HG02610 (cell line): ENCODE data around the gene COPS2.
"Not testable (repeated sequence)": the region's sequence is repeated elsewhere in the genome, so short reads cannot be mapped to it uniquely, and the experiment has no call there.

Experiments
- ATAC-seq: cut with Tn5 transposase; IDR thresholded peaks from one replicate; pipeline ENCODE4 v1.9.1; 2021; ENCODE audit warnings: mild to moderate bottlenecking, moderate library complexity; ENCODE audit not compliant: unreplicated experiment

Gene COPS2

DNA sequence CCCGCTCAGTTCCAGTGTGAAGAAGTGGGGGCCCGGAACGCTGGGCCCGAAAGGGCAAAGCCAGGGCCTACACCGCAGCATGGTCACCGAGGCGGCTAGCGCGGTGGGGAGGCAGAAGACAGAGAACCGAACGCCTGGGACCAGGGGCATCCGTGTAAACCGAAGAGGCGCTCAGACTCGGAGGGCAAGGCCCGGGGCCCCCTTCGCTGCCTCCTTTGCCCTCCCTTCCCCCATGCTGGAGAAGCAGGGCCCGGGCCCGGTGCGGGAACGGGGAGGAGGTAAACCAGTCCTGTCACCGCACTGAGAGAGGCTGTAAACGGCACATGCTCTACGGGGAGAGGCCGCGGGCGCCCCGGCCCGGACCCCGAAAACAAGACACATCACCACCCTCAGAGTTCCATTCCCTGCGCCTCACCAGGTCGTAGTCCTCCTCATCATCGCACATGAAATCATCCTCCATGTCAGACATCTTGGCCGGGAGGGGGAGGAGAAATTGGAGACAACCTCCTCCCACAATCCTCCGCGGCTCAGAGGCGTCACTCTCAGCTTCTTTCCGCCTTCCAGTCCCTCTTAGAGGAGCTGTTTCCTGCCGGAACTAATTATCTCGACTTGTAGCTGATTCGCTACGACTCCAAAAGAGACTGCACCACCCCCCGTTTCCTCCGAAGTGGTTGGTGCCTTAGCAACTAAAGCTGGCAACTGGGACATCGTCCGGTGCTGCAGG lies at the start of gene COPS2:
COPS2 (minus strand) TSS at position 490 of the 724 bp plus-strand sequence; CDS start at position 469, 21 bp downstream.
- peak; percentile 94 for ATAC-seq

DNA sequence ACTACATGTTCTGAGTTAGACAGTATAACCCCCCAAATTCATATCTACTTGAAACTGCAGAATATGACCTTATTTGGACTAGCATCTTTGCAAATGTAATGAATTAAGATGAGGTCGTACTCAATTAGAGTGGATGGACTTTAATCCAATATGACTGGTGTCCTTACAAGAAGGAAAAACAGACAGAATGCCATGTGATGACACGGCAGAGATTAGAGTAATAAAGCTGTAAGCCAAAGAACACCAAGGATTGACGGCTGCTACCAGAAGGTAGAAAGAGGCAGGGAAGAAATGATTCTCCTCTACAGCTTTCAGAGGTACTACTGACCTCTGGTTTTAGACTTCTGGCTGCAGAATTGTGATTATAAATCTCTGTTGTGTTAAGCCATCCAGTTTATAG lies 44.9 kb upstream of the COPS2 start:
- ATAC-seq, result no peak

DNA sequence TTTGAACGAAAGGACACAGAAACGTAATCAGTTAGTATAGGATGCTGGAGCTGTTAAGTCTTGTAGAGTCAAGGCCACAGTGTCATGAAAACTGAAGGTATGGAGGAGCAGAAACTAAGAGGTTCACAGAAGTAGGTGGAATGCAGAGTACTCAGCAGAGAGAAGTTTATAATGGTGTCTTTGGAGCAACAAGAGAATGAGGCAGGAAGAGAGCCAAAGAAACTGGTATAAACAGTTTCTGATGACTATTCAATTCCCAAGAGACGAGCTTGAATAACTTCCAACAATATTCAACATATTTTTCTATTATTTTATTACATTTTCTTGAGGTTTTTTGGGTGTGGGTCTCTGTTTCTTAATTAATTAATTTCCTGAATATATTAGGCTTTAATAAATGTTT lies 44.3 kb upstream of the COPS2 start:
- no peak for ATAC-seq

DNA sequence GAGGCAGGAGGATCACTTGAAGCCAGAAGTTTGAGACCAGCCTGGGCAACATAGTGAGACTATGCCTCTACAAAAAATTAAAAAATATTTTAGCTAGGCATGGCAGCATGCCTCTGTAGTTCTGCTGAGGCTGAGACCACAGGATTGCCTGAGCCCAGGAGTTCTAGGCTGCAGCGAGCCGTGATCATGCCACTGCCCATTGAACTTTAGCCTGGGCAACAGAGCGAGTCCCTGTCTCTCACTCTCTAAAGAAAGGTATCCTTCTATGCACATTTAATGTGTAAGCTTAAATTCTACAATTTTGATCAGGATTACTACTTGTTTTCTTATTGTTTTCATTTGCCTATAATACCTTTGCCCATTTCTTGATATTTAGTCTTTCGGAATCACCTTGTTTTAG lies 41.5 kb upstream of the COPS2 start:
- ATAC-seq, result no peak

DNA sequence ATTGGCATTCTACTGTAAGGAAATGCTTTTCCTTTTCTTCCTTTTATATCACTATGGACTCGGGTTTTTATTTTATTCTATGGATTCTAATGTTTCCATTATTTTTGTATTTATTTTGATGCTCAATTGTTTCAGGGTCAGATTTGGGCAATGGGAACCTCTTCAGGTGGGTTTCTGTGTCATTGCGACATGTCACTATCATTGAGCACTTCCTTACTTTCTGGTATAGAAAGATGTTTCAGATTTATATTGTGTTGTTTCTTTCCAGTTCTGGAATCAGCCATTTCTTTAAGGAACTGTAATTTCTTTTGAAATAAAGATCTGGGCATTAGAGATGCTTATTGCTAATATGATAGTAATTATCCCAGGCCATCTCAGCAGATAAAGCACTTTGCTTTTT lies 36.5 kb upstream of the COPS2 start:
- ATAC-seq, result no peak

DNA sequence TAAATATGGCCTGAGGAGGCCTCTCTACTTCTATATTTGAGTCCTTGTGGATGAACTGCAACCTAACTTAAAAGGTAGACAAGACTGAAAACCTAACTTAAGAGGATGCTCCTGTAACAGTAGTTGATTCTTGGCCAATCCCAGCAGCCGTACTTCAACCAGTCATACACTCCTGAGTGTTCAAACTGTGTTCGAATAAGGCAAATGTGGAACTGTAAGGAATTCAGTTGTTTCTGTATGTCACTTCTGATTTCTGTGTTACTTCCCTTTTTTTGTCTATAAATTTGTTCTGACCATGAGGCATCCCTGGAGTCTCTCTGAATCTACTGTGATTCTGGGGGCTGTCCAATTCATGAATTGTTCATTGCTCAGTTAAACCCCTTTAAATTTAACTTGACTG lies 35.2 kb upstream of the COPS2 start:
- no peak for ATAC-seq

DNA sequence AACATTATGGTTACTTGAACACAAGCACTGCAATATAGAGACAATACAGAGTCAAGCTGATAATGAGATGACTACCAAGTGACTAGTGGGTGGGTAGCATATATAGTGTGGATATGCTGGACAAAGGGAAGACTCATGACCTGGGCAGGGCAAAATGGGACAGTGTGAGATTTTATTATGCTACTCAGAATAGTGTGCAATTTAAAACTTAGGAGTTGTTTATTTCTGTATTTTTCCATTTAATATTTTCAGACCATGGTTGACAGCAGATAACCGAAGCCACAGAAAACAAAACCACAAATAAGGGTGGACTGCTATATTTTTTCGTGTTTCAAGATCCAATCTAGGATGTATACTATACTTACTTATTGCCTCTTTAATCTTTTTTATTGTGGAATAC lies 34.2 kb upstream of the COPS2 start:
- ATAC-seq, result no peak

DNA sequence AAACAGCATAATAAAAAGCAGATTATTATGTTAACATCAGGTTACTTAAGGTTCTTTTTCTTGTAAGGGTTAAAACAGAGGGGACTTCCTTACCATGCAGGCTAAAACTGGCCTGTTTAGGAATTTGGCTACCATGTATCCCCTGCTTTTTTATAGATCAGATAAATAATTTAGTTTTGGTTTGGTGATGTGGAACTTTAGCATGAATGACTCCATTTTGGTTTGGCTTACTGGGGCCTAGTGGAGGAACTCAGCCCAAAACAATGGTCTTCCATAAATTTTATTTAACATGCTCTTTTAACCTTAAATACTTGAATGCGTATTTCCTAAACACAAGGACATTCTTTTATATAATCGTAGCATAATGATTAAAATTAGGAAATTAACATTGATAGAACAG lies 33.5 kb upstream of the COPS2 start:
- no peak for ATAC-seq

DNA sequence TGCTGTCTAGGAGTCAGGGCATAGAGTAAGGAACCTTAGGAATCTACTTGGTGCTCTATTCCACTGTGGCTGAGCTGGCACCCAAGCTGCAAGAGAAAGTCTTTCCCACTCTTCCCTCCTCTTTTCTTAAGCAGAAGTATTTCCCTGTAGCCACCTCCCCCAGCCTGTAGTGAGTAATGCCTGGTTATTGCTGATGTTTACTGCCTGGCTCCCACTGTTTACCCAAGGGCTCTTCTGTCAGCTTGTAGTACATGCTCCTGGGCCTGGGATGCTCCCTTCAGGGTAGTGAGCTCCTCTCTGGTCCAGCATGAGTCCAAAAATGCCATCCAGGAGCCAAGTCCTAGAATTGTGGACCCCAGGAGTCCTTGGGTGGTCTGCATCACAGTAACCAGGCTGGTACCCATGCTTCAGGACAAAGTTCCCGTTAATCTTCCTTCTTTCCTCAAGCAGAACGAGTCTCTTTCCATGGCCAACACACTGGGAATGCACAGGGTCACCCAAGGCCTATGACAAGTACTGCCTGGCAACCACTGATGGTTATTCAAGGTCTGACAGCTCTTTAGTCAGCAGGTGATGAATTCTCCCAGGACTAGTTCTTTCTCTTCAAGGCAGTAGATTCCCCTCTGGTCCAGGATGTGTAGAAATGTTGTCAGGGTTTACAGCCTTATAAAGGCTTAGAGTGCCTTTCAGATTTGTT lies 32.3 kb upstream of the COPS2 start:
- ATAC-seq, result no peak

DNA sequence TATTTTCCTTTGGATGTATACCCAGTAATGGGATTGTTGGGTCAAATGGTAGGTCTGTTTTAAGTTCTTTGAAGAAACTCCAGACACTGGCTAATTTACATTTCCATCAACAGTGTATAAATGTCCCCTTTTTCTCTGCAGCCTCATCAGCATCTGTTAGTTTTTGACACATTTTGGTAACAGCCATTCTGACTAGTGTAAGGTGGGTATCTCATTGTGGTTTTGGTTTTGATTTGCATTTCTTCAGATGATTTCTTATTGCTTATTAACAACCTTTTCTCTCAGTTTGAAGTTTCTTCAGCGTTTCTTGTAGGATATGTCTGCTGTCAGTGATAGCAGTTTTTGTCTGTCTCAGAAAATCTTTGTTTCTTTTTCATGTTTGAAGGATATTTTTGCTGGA lies 30.1 kb upstream of the COPS2 start:
- ATAC-seq, result peak; percentile 82

DNA sequence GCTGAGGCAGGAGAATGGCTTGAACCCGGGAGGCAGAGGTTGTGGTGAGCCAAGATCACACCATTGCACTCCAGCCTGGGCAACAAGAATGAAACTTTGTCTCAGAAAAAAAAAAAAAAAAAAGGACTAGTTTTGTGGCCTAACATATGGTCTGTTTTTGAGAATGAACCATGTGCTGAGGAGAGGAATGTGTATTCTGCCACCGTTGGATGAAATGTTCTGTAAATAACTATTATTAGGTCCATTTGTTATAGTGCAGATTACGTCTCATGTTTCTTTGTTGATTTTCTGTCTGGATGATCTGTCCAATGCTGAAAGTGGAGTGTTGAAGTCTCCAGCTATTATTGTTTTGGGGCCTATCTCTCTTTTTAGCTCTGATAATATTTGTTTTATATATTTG lies 28.3 kb upstream of the COPS2 start:
- not testable (repeated sequence) for ATAC-seq

DNA sequence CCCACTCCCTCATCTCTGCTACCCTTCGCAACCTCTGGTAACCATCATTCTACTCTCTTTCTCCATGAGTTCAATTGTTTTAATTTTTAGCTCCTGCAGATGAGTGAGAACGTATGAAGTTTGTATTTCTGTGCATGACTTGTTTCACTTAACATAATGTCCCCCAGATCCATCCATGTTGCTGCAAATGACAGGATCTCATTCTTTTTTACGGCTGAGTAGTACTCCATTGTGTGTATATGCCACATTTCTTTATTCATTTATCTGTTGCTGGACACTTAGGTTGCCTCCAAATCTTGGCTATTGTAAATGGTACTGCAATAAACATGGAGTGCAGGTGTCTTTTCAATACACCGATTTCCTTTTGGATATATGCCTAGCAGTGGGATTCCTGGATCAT lies 26.7 kb upstream of the COPS2 start:
- ATAC-seq, result no peak

DNA sequence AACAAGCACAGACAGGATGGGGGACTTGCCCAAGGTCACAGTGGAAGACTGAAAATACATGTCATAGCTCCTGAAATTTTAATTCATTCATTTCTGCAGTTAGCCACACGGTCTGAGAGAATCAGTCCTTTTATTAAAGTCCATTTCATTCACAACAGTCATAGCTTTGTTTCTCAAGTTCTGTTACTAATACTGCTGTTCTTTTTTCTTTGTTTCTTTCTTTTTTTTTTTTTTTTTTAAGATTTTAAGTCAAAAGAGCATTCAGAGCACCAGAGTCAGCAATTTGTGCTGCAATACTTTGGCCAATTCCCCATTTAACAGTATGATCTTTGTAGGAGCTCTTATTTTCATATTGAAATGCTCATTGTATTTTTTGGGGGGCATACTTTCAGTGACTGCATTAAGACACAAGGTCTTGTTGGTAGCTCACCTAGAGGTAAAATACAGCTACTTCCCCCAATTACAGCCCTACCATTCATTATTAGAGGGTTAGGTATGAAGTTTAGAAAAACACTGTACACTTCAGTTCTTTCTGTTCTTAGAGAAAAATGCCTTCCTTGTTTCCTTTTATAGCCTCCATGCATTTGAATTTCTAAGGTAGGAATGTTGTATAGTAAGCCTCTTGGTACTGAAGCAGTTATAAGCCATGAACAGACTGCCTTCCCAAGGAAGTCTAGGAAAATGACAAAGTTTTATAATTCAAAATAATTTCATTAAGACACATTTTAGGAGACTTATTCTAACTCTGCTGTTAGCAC lies 24.2 kb upstream of the COPS2 start:
- no peak for ATAC-seq

DNA sequence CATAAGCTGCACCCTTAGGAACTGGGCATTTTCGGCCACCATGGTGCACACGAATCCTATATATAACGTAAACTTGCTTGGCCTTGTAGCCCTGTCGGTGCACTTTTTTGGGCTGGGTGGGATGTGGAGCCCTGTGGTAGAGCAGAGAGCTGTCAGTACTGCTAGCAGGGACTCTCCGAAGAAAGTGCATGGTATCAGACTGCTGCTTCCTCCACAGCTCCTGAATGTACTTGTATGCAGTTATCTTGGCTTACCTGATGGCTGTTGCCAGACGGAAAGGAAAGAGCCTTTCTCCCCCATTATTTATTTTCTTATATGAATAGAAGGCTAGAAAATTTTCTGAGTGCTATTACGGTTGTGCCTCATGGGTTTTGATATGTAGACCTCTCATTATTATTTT lies 23.1 kb upstream of the COPS2 start:
- no peak for ATAC-seq

DNA sequence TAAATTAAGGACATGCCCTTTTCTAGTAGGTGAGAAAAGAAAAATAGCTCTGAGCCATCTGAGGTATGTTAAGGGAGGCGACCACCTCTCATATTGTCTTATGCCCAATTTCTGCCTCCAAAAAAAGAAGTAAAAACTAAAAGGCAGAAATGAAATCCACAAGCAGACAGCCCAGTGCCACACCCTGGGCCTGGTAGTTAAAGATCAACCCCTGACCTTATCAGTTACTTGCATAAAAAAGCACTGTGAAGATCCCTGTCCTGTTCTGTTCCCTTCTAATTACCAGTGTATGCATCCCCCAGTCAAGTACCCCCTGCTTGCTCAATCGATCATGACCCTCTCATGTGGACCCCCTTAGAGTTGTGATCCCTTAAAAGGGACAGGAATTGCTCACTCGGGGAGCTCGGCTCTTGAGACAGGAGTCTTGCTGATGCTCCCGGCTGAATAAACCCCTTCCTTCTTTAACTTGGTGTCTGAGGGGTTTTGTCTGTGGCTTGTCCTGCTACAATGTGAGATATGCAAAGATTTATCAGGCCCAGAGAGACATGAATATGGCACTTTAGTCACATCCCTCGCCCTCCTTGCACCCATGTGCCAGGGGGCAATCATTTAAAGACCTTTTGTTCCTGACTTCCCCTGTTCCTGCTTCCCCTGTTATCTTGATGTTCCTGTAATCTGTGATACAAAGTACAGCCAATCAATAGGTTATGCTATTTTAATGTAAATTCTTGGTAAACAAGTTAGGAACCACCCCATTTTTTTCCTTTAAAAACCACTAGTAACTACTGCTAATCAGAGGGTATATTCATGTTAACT lies 20.4 kb upstream of the COPS2 start:
- ATAC-seq, result not testable (repeated sequence)

DNA sequence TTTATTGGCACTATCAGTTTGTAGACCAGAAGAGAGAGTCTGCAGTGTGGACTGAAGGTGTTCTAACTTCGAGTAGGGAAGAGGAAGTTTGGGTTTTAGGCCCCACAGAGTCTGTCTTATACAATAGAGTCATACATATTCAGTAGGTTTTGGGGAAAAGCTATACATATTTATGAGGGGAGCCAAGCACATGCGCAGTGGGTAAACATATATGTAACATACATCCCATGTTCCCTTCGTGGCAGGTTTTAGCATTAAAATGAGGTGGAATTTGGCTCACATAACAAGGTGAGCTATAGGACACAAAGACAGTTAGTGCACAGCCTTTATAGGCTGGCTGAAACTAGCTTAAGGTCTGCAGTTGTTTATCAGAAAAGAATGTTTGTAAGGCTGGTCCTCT lies 19.5 kb upstream of the COPS2 start:
- ATAC-seq, result no peak

DNA sequence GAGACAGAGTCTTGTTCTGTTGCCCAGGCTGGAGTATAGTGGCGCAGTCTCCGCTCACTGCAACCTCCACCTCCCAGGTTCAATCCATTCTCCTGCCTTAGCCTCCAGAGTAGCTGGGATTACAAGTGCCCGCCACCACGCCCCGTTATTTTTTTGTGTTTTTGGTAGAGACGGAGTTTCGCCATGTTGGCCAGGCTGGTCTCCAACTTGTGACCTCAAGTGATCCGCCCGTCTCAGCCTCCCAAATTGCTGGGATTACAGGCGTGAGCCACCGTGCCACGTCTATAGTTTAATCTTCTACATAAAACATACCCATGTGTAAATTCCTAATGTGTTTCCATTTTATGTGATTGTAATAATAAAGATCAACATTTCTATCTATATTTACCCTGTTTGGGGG lies 16.4 kb upstream of the COPS2 start:
- no peak for ATAC-seq

DNA sequence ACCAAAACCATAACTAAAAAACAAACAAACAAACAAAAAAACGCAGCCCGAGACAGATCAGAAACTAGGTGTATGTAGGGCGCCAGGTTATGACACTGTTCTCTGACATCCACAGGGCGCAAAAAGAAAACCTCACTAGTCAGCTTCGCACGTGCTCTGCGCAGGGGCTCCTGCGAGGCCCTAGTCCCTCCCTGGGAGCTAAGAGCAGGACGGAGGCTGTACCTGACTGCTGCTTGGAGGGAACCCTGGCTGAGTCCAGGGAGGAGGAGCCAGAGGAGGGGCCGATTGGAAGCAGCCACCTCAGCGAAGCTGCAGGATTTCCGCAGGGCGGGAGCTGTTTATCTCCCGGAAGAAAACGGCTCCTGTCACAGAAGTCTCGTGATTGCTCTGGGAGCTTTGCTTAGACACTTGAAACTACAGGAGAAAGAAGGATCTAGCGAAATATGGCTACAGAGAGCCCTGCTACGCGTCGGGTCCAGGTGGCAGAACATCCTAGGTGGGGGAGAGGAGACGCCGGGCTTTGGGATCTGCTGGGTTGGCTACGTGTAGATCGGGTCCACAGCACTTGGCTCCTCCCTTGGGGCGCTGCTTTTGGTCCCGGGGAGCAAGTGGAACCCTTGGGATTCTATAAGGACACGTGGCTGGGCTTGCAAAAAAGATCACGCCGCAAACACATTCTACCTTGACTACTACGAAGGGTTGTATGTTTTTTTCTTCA lies 14.6 kb upstream of the COPS2 start, which contains the start of gene GALK2:
GALK2 (plus strand) TSS at position 368 of the 718 bp plus-strand sequence; CDS start at position 444, 76 bp downstream.
- peak; percentile 97 for ATAC-seq

DNA sequence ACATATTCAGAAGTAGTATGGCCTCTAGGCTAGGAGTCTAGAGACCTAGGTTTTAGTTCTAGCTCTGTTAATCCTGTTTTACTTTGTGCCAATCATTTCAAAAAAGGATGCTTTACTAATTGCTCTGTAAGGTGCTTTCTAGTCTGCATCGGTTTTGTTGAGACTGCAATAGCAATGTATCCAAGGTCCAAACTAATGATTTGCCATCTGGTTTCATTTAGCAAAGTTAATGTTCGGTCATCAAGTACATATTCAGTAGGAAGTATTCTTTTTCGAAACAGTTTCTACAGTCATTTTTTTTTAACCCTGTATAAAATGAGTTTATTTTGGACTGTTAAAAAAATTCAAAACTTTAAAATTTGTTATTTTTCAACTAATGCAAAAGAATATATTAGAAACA lies 12.6 kb upstream of the COPS2 start:
- no peak for ATAC-seq

DNA sequence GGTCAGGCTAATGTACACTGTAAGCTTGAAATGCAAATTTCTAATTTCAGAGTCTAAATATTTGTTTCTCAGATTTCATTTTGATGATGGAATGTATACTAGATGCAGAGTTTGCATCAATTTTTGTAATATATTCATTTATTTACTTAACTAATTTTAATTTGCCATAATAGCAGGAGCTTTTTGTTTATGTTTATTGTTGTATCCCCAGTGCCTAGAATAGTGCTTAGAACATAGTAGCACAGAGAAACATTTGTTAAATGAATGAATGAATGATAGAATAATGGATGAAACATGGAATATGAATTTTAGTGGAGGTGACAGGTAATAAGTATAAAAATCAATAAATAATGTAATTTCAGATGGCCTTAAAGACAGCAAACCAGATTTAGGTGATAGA lies 9.5 kb upstream of the COPS2 start:
- no peak for ATAC-seq
